Adrenal gland (tissue), 5 donors: ENCODE measurements around the gene PACRG.

Experiments
- POLR2A ChIP-seq, 2 donors: fragments of 450-650 bp; IDR thresholded peaks; one replicate each; pipeline ENCODE4 v1.6.1; 2017; ENCODE audit warnings: antibody characterized with exemption in 2 of 2, mild to moderate bottlenecking in 2 of 2, moderate library complexity in 1 of 2
- TF ChIP-seq, protein P1 (sequence below), 6 experiments: fragments of 450-650 bp in 4 of 6; fragments of 200-600 bp in 2 of 6; sonication (generic) in 1 of 6; IDR thresholded peaks; 1 replicate in 5 of 6; 2 replicates in 1 of 6; pipeline versions ENCODE4 v1.5.1 to v1.8.0; 2016 to 2021; ENCODE audit warnings: antibody characterized with exemption in 6 of 6, mild to moderate bottlenecking in 2 of 6, moderate library complexity in 1 of 6
- donor health status: DM: no; HTN: no; CAD: no.

DNA sequence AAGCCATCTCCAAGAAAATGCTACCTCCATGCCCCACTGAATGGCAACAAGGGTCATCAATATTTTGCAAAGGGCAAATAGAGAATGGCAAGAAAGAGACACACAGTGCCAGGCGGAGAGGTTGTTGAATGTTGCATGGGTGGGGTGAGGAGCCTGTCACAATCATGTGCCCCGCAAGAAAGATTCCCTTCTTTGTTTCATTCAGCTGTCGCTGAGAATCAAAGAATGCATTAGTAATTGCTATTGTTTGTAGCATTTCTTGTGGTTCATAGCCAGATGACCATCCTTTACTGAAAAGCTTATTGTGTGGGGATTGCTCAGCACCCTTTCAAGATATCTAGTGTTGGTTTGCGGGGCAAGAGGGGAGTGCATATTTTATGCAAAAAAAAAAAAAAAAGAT is 520.3 kb downstream of the PACRG start:
- TF ChIP-seq POLR2A (IDR thresholded peaks at IDR 0.05), result no peak
- TF ChIP-seq, protein P1, sequence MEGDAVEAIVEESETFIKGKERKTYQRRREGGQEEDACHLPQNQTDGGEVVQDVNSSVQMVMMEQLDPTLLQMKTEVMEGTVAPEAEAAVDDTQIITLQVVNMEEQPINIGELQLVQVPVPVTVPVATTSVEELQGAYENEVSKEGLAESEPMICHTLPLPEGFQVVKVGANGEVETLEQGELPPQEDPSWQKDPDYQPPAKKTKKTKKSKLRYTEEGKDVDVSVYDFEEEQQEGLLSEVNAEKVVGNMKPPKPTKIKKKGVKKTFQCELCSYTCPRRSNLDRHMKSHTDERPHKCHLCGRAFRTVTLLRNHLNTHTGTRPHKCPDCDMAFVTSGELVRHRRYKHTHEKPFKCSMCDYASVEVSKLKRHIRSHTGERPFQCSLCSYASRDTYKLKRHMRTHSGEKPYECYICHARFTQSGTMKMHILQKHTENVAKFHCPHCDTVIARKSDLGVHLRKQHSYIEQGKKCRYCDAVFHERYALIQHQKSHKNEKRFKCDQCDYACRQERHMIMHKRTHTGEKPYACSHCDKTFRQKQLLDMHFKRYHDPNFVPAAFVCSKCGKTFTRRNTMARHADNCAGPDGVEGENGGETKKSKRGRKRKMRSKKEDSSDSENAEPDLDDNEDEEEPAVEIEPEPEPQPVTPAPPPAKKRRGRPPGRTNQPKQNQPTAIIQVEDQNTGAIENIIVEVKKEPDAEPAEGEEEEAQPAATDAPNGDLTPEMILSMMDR (IDR thresholded peaks at IDR 0.05), result no peak
